ENCODE data around the gene DRC1. TPM values are rescaled to one million over a fixed set of nuclear protein-coding genes. Genes with fewer than 3 reads are reported as not detected.

Gene DRC1
- total RNA-seq, 2 donors from 2014 or later, result not detected

Other genes with a start within 250 kb of the DRC1 start
- 1 to 10 TPM; 4.2 to 4.8 TPM for gene GAREM2, start 228.8 kb upstream of the DRC1 start, total RNA-seq
- gene HADHA, start 157.3 kb upstream of the DRC1 start, total RNA-seq, result 100 to 1,000 TPM; 330 to 349 TPM
- gene HADHB, start 157.0 kb upstream of the DRC1 start, total RNA-seq, result 100 to 1,000 TPM; 711 to 792 TPM
- gene SELENOI, start 55.8 kb upstream of the DRC1 start, total RNA-seq, result 10 to 100 TPM; 13.5 to 20.4 TPM
- gene ADGRF3, start 55.1 kb upstream of the DRC1 start, total RNA-seq, result under 1 TPM in 1 of 2 donors, not detected in 1; 0.08 TPM
- under 1 TPM in 1 of 2 donors, not detected in 1; 0.18 TPM for gene OTOF, start 76.2 kb downstream of the DRC1 start, total RNA-seq
- under 1 TPM in 1 of 2 donors, not detected in 1; 0.44 TPM for gene CIB4, start 239.4 kb downstream of the DRC1 start, total RNA-seq